Measurements from ENCODE around the gene DDX10.
"Not testable (repeated sequence)": the region's sequence is repeated elsewhere in the genome, so short reads cannot be mapped to it uniquely, and the experiment has no call there.

Gene DDX10

GRCh38 chr11:108664730-108665525 lies at the start of gene DDX10:
DDX10 (plus strand) TSS chr11:108665069; CDS start chr11:108665154, 85 bp downstream.
- peak; percentile 97 to 98 for DNase-seq (ENCODE audit: low read depth in 2 of 2)

DNA sequence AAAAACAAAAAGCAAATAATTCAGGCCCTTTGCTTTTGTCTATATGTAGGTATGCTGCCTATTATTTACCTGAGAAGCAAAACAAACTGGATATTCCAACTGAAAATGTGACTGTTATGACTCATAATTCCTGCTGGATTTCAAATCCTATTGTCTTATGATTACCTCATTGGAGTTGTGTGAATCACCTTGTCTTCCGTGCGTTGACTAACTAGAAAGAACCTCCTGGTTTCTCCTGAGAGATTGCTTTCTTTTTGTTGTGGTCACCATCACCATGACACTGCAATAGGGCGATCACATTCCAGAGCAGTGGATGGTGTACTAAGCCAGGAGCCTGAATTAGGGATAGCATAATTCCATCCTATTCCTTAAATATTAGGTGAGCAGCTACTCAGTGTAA lies 48.3 kb upstream of the DDX10 start:
- no peak for DNase-seq (ENCODE audit: low read depth in 2 of 2)

DNA sequence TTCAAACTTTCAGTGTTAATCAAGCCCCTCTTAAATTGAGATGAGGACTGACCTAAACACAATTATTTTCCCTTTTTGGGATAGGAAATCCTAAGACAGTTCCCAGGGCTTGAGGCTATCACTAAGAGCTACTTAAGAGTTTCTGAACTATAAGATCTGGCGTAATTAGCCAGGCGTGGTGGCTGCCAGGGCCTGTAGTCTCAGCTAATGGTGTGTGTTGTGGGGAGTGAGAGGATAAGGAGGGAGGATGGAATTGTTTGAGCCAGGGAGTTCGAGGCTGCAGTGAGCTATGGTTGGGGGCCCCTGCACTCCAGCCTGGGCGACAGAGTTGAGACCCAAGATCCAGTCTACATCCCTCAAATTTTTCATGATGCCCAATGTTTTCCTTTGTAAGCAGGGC lies 47.8 kb upstream of the DDX10 start:
- DNase-seq (ENCODE audit: low read depth in 2 of 2), result no peak

GRCh38 chr11:108618529-108618928 lies 46.3 kb upstream of the DDX10 start:
- no peak for DNase-seq (ENCODE audit: low read depth in 2 of 2)

DNA sequence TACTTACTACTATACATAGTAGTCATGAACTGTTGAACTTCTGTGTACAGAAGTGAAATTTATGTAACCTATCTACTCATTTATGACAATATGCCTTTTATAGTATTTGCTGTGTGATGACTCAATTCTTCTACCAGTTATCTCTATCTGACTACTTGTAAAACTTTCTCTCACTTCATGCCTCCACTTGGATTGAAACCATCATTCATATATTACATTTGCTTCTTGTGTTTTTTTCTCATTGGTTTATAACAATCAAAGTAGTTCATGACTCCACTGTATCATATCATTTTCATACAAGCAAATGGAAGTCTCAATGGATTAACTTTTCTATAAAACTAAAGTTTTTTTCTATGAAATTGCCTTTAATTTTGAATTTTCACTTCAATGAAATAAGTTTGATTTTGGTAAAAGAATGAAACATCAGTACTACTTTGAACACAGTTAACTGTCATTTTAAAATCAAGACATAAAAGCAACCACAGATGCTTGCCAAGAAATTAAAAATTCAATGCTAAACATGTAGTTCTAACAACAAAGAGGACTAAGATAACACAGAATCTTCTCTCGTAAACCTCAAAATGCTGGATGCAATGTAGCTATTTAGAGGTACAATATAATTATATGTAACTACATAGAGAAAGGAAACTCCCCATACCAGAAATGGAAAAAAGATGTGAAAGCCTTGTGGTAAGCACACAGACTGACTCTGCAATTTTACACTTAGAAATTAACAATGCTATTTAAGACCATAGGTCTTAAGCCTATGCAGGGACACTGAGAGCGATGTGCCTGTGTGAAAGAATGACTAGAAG lies 43.7 kb upstream of the DDX10 start:
- no peak for DNase-seq (ENCODE audit: low read depth in 2 of 2)

GRCh38 chr11:108622341-108622740 lies 42.5 kb upstream of the DDX10 start:
- DNase-seq (ENCODE audit: low read depth in 2 of 2), result no peak

DNA sequence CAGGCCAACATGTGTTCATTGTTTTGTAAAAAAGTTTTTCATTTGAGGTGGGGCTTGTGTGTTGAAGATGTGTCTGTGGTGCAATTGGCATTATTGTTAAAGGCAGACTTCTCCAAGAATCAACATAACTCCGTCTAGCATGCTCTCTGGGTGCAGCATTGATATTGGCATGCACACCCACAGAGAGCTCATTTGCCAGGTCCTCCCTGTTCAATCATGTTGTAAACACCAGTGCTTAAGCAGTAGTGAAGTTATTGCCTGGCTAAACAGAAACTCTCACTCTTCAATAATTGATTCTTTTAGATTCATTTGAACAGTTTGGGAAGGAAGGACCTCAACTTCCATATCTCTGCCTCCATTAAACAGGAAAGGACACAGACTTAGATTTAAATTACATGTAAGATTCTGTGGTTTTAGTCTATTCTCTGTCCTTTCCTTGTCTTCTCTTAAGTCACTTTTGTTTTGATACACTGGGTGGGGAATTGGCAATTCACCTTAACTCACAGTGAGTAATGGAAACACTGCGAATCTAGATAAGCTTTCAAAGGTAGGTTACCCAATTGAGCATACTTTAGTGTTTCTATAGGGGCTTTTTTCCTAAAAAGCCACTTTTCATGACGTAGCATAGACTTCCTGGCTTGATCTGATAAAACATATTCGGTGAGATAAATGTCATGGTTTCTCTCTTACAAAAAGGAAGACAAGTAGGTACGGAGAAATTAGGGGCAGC lies 40.5 kb upstream of the DDX10 start:
- no peak for DNase-seq (ENCODE audit: low read depth in 2 of 2)

GRCh38 chr11:108628326-108628725 lies 36.5 kb upstream of the DDX10 start:
- DNase-seq (ENCODE audit: low read depth in 2 of 2), result no peak

- DNase-seq (ENCODE audit: low read depth in 2 of 2), result no peak
Observed at GRCh38 chr11:108628812-108629211, 36.1 kb upstream of the DDX10 start.

DNA sequence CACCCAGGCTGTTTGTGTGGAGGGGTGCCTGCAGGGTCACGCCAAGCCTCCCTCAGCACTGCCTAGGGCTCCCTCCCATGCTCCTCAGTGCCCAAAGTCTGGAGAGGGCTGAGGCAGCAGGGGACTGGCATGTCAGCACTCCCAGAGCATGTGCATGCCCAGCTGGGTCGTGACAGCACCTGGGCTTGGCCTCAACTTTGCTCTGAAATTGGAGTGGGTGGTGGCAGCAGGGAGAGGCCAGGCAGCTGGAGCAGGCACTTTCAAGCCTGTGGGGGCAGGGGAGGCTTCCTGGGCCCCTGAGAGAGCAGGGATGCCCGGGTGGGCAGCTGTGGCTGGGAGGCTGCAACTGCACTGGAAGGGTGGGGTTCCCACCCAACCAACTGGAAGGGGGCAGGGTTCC lies 35.6 kb upstream of the DDX10 start:
- DNase-seq (ENCODE audit: low read depth in 2 of 2), result no peak

DNA sequence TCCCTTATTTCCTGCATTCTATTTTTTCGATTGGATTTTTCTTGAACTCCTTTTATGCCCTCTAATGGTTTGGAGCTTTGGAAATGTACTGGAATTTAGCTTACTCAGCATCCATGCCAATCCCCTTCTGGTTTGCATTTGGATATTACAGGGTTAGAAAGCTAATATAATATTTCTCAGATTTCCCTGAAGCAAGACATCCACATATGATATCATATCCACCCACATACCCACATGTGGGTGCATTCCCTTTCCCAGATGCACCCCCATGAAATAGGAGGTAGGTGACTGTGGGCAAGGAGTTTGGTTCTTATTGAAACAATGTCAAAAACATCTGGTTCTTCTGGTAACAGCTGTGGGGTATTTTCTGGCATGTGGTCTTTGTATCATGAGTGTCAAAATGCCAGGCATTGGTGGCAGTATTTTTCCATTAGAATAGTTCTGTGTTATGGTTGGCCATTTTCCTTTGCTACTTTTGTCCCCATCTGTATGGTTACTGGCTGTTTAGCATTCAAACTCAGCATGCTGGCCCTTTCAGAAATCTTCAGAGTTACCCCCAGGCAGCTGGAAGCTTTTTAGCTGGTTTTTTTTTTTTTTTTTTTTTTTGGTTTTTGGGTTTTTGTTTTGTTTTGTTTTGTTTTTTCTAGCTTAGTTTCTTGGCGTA lies 32.7 kb upstream of the DDX10 start:
- no peak for DNase-seq (ENCODE audit: low read depth in 2 of 2)

- DNase-seq (ENCODE audit: low read depth in 2 of 2), result no peak
Observed at GRCh38 chr11:108635106-108635505, 29.8 kb upstream of the DDX10 start.

GRCh38 chr11:108636222-108636621 lies 28.6 kb upstream of the DDX10 start:
- no peak for DNase-seq (ENCODE audit: low read depth in 2 of 2)

GRCh38 chr11:108639146-108639545 lies 25.7 kb upstream of the DDX10 start:
- no peak for DNase-seq (ENCODE audit: low read depth in 2 of 2)

DNA sequence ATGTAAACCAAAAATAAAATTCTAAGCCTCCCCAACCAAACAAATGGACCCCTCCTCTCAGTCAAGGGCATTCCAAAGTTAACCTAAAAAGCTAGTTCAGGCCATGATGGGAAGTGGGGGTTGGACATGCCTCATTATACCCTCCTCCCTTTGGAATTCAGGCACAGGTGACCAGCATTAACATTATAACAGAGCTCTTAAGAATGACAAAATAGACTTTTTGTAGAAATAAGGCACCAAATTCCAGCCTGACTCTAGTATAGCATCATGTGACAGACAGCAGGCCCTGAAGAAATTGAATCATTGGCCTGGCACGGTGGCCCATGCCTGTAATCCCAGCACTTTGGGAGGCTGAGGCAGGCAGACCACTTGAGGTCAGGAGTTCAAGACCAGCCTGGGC lies 23.1 kb upstream of the DDX10 start:
- not testable (repeated sequence) for DNase-seq (ENCODE audit: low read depth in 2 of 2)

GRCh38 chr11:108643974-108644373 lies 20.9 kb upstream of the DDX10 start:
- DNase-seq (ENCODE audit: low read depth in 2 of 2), result no peak

DNA sequence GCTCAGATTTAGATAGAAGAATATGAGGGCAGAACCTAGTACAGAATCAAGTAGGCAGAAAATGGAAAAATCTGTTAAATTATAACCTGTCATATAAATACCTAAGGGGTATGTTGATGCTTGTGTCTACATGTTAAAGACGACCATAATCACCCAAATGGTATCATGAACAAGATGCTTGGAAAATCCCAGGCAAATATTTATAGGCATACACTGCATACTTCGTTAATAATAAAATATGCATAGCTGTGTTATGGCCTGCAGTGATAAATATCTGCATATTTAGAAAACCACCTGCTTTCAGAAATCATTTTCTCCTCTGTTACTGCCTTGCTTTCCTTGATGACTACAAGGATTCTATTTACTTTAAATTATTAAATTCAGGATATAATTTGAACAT lies 18.9 kb upstream of the DDX10 start:
- DNase-seq (ENCODE audit: low read depth in 2 of 2), result no peak

- DNase-seq (ENCODE audit: low read depth in 2 of 2), result no peak
Observed at GRCh38 chr11:108647387-108647700, 17.5 kb upstream of the DDX10 start.

DNA sequence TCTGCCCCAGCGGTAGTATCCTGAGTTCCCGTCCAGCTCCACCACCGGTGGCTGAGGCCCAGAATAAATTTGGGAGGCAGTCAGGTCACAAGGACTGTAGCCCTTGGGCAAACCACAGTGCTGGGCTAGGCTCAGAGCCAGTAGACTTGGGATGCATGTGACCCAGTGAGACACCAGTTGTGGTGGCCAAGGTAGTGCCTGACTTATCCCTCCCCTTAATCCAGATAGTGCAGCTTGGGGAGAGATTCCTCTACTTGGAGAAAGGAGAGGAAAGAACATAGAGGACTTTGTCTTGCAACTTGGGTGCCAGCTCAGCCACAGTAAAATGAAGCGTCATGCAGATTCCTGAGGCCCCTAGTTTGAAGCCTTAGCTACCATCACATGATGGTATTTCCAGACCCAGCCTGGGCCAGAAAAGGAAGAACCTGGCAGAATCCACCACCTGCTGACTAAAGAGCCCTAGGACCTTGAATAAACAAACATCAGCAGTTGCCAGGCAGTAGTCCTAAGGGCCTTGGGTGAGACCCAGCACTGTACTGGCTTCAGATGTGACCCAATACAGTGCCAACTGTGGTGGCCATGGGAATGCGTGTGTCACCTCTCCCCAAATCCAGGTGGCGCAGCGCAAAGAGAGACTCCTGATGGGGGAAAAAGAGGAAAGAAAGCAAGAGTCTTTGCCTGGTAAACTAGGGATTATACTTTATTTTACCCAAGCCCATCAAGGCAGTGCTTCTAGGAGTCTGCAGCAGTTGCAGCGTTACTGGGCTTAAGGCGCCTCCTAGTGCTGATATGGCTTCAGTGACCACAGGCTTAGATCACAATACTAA lies 17.0 kb upstream of the DDX10 start:
- peak in 1 of 2 donors; percentile 27 for DNase-seq (ENCODE audit: low read depth in 2 of 2)

DNA sequence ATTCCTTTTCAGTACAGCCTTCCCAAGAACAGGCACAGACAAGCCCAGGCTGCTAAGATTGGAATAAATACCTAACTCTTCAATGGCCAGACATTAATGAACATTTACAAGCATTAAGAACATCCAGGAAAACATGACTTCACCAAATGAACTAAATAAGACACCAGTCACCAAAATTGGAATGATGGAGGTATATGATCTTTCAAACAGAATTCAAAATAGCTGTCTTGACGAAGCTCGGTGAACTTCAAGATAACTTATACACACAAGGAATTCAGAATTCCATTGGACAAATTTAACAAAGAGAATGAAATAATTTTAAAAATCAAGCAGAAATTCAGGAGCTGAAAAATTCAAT lies 16.4 kb upstream of the DDX10 start:
- DNase-seq (ENCODE audit: low read depth in 2 of 2), result no peak

DNA sequence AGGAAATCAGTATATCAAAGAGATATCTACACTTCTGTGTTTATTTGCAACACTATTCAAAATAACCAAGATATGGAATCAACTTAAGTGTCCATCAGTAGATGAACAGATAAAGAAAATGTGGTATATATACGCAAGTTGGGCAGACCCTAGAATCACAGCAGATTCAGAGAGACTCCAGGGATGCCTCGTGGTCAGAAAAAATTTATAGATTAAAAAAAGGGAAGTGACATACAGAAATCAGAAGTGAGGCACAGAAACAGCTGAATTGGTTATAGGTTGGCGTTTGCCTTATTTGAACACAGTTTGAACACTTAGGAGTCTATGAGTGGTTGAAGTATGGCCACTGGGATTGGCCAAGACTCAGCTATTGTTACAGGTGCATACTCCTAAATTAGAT lies 10.8 kb upstream of the DDX10 start:
- not testable (repeated sequence) for DNase-seq (ENCODE audit: low read depth in 2 of 2)

All from stimulated activated CD8-positive, alpha-beta memory T cell treated with anti-CD3 and anti-CD28 coated beads, Interleukin-15, amount 100 ng/mL, for 4 hours (primary cell).